NCI-H146 treated with DMSO at 0.1 percent for 48 hours (cell line): ENCODE measurements around the gene AGAP1.

Experiments
- DNase-seq: peaks from one replicate; lab custom pipeline; 2025; ENCODE audit not compliant: unreplicated experiment; lab: John Stamatoyannopoulos, UW

Gene AGAP1

DNA sequence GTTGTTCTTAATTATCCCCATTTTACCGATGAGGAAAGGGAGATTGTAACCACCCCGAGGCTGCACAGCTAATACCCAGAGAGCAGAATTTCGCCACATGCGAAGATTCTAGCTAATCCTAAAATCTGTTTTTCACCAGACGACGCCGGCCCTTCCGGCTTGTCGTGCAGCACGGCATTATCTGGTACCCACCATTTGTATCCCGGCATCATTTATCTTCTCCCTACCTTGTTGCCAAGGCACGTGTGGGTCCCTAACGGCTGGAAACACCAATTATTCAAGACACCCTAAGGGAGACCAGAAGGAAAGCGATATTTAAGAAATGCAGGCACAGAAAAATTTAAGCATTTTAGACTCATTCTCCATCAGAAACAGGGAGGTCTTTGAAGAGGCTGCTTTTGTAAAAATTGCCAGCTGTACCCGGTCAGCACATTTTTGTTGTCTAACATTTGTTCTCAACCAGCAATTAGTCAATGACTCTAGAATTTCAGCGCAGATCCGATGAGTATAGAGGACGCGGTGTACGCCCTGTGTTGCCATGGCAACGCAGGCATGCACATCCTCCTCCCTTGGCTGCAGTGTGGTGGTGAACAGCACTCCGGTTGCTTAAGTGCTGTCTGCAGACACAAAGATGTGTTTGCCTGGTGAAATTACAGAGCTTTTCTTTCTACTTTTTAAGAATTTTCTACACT lies 111.6 kb downstream of the AGAP1 start:
- DNase-seq = peak; percentile 33

DNA sequence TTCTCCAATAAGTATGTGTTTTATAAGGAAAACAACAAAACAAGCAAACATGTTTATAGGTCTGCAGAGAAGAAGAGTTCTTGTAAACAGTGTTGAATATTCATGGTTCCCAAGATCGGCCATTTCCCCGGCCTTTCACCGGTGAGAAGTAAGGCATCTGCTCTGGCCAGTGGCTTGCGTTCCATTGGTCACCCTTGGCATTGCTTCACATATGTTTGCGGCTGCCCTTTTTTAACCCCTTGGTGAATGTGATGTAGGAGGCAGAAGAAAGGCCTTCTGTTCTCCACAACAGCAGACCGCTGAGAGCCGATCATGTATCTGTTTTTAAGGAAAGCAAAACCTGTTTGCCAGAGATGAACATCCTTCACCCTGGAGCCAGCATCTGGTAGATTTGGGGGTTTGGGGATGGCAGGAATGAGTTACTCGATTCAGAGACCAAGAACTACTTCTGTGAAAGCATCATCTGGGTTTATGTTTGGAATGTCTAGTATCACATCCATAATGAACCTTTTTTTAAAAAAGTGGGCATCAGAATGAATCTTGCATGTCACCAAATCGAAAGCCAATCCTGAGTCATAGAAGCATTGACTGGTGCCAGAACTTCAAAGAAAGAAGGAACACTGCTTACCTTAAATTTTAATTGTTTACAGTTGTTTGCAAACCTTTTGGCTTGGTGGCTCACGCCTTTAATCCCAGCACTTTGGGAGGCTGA lies 112.3 kb downstream of the AGAP1 start:
- no peak for DNase-seq

DNA sequence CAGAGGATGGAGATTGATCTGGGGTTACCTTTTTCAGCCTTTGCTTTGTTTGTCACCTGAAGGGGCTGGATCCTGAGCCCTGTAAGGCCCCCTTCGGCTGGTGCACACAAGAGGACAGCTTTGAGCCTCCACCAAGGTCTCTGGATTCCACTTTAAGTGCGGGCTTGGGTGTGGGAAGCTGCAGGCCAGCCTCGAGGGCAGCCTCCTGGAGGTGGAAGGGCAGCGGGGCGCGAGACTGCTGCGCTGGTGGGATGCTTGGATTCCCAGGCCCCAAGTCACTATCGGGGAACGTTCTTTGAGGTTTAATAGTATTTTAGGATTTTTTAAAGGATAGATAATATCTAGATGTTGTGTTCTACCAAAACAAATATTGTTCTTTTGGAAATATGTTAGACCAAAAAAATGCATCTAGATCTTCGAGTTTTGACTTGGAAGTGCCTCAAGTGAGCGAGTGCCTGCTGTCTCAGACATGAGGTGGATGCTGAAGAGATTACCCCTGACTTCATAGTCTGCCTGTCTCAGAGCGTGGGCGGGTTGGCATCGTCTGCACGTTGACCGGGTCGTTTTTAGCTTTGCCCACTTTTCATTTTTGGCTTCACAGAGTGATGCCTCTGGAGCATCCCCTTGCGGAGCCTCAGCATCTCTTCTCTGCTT lies 113.8 kb downstream of the AGAP1 start:
- DNase-seq = no peak

DNA sequence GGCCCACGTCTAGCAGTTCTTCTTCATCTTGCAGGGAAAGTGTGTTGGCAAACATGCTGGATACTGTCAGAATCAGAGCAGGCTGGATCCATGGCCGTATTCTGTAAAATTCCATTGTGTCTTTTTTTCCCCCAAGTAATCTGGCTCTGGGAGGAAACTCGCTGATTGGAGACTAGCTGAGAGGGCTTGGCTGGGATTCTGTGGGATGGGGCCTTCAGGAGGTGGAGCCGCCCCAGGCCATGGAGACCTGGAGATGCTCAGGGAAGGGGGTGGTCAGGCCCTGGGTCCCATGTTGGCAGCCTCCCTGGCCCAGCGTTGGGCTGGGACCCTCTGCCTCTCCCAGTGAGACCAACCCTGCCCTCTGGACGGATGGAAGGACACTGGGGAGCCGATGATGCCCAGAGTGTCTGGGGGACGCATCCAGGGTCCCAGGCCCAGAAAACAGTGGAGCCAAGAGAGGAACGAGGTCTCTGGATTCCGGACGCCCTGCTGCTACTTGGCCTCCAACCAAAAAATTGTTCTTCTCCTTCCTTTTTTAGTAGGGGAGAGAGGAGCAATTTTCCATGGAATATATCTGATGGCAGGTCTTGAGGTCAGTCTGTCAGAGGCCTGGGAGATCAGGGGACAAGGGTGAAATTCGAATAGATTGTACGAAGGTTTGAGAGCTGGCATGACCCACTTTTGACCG lies 114.5 kb downstream of the AGAP1 start:
- no peak for DNase-seq

DNA sequence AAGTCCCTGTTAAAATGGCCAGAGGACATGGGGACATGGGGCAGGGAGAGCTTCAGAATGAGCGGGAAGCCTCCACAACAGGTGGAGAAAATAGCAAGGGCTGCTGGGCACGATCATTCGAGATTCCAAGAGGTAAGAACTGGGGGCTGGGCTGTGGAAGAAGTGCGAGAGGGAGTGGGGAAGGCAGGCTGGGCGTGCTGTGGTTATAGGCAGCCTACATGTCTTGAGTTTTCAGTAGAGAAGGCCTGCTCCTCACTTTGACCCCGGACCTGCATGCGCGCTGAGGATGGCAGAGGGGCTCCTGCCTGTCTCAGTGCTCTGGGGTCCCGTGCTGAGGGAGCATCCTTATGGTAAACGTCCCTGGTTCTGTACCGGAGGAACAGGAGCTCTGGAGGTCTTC lies 115.5 kb downstream of the AGAP1 start:
- no peak for DNase-seq

DNA sequence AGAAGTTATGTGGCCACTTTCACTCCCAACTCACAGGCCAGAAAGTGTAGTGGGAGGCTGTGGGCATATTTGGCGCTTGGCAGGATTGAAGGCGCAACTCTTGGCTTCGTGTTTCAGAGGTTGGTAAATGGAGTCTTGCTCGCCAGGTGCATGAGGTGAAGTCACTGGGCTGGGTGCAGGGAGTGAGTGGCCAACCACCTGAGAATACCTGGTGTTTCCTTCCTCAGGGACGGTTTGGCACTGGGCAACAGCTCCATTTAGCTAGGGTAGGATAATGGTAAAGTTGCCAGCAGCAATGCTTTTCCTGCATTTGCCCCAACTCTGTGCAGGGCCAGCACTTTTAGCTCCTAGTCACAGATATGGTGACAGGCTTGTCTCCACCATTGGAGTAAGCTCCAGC lies 115.9 kb downstream of the AGAP1 start:
- no peak for DNase-seq

DNA sequence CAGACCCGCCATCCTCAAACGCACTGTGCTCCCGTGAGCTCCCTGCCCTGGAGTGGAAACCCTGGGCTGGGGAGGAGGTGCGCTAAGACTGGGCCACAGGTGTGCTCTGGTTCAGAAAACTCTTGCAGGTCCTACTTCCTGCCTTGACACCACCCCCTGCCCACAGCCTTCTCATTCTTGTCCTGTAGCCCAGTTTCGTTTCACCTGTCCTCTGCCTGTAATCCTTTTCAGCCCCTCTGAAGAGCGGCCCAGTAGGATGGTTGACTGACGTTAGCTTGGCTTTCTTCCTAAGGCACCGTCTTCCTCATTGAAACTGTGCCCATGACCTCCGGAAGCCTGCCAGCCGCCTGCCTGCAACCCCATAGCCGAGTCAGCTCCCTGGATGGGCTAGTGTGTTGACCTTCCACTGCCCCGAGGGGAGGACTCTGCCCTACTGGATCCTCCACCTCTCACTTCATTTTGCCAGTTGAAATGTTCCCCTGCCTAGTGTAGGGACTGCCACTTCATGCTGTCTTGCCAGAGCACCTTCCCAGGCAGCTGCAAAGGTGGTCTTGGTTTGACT lies 116.9 kb downstream of the AGAP1 start:
- DNase-seq = no peak

DNA sequence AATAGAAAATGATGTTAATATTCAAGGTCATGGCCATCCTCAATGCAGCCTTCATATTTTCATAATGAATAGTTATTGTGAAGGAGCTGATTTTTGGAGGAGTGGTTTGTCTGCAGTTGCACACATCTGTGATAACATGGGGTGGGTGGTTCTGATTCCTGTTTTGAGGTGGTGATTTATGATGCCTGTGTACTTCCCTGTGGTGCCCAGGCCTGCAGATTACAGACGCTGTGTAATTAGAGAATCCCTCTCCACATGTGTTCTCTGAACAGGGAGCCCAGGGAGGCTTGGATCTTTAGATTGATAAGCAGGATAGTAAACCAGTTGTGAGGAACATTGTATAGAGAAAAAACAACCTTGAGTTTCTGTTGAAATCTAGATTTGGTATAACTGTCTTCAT lies 117.5 kb downstream of the AGAP1 start:
- peak; percentile 58 for DNase-seq

DNA sequence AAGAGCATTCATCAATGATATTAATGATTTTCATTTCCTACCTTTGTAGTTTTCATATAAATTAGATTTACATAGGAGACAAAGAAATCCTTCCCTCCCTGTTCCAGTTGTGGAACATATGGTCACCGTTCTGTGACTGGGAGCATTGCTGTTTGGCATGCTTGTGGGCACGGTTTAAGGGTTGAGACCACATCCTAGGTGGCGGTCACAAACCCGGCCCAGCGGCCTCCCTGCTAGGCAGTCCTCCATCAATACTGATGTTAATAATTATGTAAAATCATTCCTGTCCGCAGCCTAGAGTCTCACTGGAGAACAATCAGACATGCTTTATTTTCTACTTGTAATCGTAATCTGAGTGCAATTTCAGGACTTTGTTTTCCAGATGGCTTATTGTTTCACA lies 117.9 kb downstream of the AGAP1 start:
- DNase-seq = no peak

DNA sequence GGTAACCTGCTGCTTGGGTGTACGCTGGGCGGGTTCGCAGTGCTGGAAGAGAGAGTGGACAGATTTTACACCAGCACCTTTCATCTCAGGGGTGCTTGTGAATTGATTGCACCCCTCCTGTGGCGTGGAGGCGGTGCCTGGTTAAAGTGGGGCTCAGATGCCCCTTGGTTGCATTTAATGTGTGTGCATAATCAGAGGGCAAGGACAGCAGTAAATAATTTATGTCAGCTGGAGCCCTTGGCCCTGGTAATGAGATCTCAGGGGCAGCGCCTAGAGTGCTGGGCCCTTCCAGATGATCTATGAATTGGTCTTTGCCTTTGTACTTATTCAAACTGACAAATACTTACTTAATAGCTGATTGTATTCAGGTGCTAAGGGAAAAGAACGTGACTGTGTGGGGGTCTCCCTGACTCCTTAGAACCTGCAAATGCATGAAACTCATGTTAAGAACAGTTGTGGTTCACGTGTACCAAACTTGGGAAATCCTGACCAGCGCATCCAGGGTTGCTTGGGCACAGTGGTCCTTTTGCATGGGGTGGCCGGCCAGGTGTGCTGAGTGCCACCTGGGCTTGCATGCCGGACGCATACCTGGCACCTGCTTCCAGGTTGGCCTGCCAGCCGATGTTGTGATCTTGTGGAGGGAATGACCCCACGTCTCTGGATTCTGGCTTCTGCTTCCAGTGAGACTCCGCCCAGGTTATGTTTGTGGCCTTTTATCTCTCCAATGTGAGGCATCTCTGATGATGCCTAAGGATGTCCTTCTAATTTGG lies 118.5 kb downstream of the AGAP1 start:
- DNase-seq = no peak

DNA sequence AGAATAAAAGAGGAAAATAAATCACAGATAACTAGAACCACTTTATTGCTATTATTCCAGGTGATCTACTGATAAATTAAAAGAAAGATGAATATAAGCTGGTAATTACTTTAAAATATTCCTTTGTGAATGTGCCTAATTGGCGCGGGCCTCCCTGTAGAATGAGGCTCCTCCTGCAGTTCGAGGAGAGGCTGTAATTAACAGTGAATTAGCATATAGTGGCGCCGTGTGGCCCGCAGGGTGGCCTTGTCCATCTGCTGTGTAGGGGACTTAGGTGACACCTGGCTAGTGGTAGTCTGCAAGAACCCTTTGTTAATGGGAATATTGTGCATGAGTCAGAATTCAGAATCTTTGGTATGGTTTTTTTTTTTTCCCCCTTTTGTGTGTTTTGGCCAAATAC lies 119.8 kb downstream of the AGAP1 start:
- peak; percentile 63 for DNase-seq

DNA sequence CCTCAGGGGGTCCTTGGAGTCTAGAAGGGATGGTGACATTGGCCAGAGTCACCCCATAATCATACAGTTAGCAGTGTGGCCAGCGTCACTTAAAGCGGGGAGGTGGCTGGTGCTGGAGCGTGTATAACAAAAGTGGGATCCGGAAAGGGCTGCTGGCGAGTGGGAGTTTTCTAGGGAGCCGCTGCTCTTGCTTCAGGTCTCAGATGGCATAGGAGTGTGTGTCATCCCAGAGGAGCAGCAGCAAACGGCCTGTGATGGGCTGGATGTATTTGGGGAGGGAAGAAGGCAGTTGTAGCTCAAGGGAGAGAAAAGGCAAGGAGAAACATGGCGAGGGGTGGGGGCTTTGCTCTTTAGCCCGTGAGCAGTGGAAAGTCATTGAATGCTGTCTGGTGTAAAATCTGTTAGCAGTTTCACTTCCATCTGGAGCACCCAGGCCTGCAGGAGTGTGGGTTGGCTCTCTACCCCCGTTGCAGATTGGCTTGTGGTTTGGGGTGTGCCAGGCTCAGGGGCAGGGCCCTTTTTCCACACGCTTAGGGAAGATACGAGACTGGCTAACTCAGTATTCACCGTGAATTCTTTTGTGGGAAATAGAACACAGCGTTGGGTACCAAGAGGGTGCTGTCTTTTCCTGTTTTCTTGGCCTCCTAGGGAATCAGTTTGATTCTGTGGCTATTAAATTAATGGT lies 120.5 kb downstream of the AGAP1 start:
- DNase-seq = no peak

DNA sequence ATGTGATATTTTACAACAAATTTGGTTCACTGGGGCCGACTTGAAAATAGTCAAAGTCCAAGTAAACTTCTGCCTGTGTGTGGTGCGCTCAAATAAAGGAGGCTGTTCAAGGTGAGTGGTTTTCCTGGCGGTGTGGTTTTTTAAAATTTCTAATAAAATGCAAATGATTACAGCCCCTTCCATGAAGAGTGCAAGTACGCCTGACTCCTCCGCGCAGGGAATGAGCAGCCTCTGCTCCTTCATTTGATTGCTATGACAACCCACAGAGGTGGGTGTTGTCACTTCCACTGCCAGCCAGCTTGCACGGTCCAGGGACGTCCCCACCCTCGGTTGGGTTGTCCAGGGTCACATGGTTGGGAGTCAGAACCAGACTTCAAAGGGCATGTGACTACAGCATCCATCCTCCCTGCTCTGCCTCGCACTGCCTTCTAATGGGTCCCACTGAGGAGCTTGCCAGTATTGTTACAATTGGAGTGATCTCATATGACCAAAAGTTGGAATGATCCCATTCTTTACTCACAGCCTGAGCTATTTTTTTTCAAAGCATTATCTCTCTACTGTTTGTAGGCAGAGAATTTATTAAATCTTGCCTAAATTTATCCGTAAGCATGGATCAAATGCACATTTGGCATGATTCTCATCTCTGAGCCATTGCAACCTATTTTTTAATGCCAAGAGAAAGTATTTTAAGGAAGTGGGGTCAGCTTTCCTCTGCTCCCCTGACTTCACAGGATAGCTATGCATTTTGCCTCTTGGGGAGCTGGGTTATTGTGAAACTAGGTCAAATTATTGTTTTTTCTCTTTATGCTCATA lies 121.3 kb downstream of the AGAP1 start:
- DNase-seq = no peak

DNA sequence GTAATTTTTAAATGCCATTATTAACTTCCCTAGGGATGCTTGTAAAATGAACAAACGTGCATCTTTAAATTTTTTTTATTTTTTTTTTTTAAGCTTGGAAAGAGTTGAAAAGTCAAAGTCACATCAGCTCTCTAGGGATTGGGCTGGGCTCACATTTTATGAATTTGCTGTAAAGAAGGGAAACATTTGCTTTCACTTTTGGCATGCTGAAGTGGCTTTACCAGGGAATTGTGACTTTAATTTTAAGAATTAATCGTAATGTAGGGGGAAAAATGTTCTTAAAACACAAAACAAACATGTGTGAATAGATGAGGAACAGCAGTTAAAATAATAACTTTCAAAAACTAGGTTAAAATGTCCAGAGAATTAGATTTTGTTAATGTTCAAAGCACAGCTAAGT lies 123.0 kb downstream of the AGAP1 start:
- DNase-seq = no peak

DNA sequence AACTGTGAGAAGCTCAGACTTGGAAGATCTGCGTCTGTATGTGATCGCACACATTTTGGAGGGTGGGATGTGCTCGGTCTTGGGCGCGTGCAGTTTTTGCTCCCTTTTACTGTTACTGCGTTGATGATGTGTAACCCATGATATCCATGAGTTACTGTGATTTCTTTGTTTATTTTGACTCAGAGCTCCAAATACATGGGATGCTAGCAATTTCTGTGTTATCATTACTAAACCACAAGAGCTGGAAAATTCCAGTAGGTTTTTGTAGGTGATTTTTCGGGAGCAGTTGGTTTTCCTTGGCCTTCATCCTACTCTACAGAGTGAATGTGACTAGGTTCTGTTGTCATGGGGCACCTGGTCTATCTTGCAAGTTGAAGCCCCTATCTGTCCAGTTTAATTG lies 124.2 kb downstream of the AGAP1 start:
- DNase-seq = no peak

DNA sequence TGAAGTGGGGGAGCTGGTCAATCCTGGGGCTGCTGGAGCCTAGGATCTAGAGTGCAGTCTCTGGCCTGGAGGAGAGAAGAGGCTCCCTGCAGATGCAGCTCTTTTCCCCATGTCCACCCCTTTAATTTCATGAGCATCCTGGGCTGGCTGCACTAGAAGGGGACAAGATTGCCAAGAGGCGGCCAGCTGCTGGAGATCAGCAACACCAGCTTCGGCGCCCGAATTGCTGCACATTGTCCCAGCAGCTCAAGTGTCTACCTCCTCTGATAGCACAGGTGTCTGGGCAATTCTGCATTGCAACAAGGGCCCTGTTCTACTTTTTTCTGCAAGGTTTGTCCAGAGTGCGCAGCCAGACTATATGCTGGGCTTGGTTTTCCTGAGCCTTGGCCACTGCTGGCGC lies 125.7 kb downstream of the AGAP1 start:
- no peak for DNase-seq

DNA sequence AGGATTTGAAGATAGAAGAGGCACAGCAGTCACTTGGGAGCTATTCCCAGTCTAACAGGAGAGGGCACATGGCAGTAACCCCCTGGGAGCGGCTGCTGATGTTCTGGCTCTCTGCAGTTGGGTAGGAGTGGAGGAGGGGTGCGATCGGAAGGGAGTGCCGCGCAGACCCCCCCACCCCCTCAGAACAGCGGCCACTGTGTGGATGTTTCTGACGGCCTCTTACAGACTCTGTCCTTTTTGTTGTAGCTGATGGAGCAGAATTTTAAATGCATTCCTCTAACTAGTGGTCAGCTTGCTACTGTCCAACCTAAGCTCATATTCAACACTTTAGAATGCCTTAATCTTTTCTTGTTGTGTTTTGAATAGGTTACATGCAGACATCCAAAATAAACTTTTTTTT lies 127.9 kb downstream of the AGAP1 start:
- no peak for DNase-seq

DNA sequence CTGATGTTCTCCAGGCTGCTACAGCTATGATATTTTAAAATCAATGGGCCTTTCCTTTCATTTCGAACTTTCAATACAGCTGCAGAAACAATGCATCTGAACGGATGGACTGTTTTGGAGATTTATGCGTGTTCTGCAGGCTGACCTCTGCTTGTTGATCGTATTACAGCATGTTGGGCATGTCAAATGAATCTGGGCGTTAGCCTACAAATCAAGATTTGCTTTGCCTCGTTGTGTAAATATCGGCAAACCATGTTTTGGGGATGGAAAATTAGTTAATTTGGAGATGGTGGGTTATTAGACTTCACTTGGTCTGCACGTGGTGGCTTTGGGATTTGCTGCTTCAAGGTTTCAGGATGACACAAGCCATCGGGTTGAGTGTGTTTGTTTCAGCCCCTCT lies 129.3 kb downstream of the AGAP1 start:
- DNase-seq = no peak

DNA sequence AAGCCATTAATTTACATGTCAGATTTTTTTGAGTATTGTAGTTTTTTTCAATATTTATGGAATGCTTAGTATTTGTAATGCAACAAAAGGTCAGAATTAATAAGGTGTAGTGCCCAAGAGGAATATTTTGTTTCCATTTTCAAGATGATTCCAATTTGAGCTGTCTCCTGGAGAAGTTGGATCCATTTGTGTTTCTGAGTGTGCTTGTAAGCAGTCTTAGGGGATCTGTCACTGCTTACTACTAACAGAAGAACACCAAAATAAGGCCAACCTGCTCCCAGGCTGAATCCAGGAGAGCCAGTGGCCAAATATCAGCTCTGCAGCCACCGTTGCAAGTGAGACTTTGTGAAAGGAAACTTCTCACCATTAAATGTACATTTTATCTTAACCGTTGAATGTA lies 129.9 kb downstream of the AGAP1 start:
- no peak for DNase-seq
